Neutrophil (primary cell): Measurements from ENCODE around the gene GPR153.

Experiments used
- H3K27ac ChIP-seq: fragments of 200-600 bp; sonication (generic); 2 replicates; pipeline ENCODE4 v1.5.1; 2016; ENCODE audit warnings: mild to moderate bottlenecking, moderate library complexity
- H3K27me3 ChIP-seq: fragments of 200-600 bp; sonication (generic); 2 replicates; pipeline ENCODE4 v1.6.0; 2016; ENCODE audit warnings: mild to moderate bottlenecking
- H3K36me3 ChIP-seq: fragments of 200-600 bp; sonication (generic); 2 replicates; pipeline ENCODE4 v1.5.1; 2017
- H3K4me1 ChIP-seq, 2 experiments: fragments of 200-600 bp in 1 of 2; sonication (generic) in 1 of 2; 1 replicate in 1 of 2; 2 replicates in 1 of 2; pipeline versions ENCODE4 v1.5.1 to v1.6.1; 2013 to 2016; ENCODE audit warnings: low read depth in 1 of 2, low read length in 1 of 2, mild to moderate bottlenecking in 1 of 2, moderate library complexity in 1 of 2; ENCODE audit not compliant: control insufficient read depth in 1 of 2, insufficient read depth in 1 of 2
- H3K4me3 ChIP-seq, 2 experiments: fragments of 200-600 bp in 1 of 2; sonication (generic) in 1 of 2; 1 replicate in 1 of 2; 2 replicates in 1 of 2; pipeline ENCODE4 v1.5.1; 2013 to 2016; ENCODE audit warnings: low read depth in 1 of 2, low read length in 1 of 2, mild to moderate bottlenecking in 1 of 2, moderate library complexity in 1 of 2
- H3K9me3 ChIP-seq: fragments of 200-600 bp; sonication (generic); 2 replicates; pipeline ENCODE4 v1.5.1; 2016
- TF ChIP-seq, protein P1 (sequence below): fragments of 200-600 bp; sonication (generic); IDR thresholded peaks from 2 replicates; pipeline ENCODE4 v1.5.1; 2016; ENCODE audit warnings: antibody characterized with exemption

GPR153 gene

DNA sequence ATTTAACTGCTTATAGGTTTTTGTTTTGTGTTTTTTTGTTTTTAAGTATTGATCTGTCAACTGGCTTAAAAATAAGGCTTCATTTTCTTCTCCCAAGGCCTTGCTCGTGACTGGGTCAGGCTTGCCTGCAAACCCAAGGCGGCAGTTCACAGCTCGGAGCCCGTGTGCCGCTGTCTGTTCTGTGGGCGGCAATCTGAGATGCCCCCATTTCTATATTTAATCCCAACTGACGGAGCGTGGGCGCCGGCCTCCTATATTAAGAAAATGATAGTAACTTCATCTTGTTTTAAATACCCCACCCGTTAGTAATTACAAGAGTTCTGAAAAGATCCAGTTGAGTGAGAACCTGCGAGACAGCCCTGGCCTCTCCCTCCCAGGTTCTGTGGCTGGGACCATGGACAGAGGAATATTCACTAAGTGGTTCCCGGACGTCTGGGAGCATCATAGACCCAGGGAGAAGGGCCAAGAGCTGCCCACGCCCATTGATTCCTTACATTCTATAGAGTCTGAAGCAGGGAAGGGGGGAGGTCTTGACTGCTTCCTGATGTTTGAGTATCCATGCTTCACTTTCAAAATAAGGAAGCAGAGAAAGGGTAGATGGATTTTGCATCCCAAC, 42.6 kb upstream of the GPR153 start:
- H3K36me3 ChIP-seq: no peaks in the 10 kb centered on the region
- no peaks in the 10 kb centered on the region for H3K4me1 ChIP-seq
- no peak overlapping the region for H3K27ac ChIP-seq

DNA sequence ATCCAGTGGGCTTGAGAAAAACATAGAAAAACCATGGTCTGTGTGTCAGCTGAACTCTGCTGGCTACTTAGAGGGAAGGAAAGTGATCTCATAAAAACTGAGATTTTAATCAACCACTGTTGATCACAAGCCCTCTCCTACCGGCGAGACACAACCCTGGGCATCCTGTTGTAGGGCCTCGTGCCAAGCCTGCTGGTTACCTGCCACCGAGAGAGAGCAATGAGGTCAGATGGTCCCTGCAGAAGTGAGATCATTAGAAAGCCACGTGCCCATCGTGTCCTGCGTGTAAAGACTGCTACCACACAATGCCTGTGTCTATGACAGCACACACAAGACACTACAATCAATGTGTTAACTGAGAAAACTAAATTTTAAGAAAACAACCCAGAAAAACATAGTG, 41.7 kb upstream of the GPR153 start:
- Histone ChIP-seq H3K36me3 (no peaks in the 10 kb centered on the region), H3K4me3 (no peak overlapping the region), H3K9me3 (no peaks in the 10 kb centered on the region), H3K27me3 (no peaks in the 10 kb centered on the region), H3K27ac (no peak overlapping the region), H3K4me1 (no peaks in the 10 kb centered on the region)
- TF ChIP-seq, protein P1, sequence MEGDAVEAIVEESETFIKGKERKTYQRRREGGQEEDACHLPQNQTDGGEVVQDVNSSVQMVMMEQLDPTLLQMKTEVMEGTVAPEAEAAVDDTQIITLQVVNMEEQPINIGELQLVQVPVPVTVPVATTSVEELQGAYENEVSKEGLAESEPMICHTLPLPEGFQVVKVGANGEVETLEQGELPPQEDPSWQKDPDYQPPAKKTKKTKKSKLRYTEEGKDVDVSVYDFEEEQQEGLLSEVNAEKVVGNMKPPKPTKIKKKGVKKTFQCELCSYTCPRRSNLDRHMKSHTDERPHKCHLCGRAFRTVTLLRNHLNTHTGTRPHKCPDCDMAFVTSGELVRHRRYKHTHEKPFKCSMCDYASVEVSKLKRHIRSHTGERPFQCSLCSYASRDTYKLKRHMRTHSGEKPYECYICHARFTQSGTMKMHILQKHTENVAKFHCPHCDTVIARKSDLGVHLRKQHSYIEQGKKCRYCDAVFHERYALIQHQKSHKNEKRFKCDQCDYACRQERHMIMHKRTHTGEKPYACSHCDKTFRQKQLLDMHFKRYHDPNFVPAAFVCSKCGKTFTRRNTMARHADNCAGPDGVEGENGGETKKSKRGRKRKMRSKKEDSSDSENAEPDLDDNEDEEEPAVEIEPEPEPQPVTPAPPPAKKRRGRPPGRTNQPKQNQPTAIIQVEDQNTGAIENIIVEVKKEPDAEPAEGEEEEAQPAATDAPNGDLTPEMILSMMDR: no peak

More for the DNA sequence above, 42.6 kb upstream of the GPR153 start:
- TF ChIP-seq, protein P1: no peak
- H3K4me3 ChIP-seq: no peak overlapping the region
- no peaks in the 10 kb centered on the region for H3K9me3 ChIP-seq
- no peaks in the 10 kb centered on the region for H3K27me3 ChIP-seq

DNA sequence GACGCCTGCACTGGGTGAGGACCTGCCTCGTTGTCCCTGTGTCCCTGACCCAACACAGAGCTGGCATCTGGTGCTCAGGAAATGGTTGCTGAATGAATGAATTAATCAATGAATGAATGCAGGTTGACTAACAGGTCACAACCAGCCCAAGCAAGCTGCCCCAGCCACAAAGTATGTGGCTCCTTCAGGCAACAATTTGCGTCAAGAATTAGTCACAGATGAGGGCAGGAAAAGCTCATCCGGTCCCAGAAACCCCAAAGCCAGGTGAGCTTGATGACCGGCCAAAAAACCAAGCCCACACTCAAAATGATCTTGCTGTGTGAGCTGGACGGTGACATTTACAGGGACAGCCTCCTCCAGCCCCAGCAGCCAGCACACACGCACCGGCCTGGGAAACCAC, 40.6 kb upstream of the GPR153 start:
- Histone ChIP-seq H3K9me3 (no peaks in the 10 kb centered on the region), H3K4me3 (no peak overlapping the region), H3K36me3 (no peaks in the 10 kb centered on the region), H3K27ac (no peak overlapping the region), H3K4me1 (no peaks in the 10 kb centered on the region), H3K27me3 (no peaks in the 10 kb centered on the region)
- TF ChIP-seq, protein P1: no peak

DNA sequence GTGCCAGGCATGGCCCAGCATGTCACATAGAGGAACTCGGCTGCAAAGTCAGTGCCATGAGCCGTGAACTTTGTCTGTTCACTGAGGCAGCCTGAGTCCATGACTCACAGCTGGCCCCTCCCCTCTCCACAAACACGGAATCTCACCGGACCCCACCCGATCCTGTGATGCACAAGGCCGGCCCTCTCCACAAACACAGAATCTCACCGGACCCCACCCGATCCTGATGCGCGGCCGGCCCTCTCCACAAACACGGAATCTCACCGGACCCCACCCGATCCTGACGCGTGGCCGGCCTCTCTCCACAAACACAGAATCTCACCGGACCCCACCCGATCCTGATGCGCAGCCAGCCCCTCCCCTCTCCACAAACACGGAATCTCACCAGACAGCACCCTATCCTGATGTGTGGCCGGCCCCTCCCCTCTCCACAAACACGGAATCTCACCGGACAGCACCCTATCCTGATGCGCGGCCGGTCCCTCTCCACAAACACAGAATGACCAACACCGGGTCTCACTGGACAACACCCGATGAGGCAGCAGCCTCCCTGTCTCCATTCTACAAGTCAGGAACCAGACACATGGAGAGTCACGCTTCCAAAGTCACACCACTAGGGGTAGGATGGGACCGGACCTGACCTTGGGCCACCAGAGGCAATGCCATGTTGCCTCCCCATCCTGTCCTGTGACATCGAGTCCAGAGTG, 39.6 kb upstream of the GPR153 start:
- Histone ChIP-seq H3K4me1 (no peaks in the 10 kb centered on the region), H3K27me3 (no peaks in the 10 kb centered on the region), H3K36me3 (no peaks in the 10 kb centered on the region), H3K9me3 (no peaks in the 10 kb centered on the region), H3K4me3 (no peak overlapping the region), H3K27ac (no peak overlapping the region)
- TF ChIP-seq, protein P1: no peak

DNA sequence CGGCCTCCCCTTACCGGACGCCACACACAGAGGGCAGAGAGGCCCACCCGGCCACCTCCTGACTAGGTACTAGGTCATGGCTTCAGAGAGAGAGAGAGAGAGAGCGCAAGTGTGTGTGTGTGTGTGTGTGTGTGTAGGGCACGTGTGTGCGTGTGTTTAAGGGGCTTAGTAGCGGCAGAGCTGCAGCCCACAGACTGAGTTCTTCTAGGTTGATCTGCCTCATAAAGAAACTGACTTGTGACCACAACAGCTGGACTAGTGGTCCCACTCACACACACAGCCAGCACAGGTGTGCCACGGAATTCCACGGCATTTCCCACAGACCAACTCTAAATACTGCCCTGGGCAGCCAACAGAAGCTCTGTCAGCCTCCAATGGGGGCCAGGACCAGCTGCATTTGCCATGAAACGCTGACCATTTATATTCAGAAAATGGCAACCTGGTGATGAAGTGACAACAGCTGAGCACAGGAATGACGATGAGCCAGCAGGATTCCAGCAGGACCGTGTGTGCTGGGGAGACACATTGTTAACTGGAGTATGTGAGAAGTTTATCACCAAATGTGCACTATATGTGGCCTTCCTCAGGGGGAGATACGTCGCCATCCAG, 38.8 kb upstream of the GPR153 start:
- H3K27ac ChIP-seq: no peak overlapping the region
- H3K4me1 ChIP-seq: no peaks in the 10 kb centered on the region
- H3K27me3 ChIP-seq: no peaks in the 10 kb centered on the region
- no peaks in the 10 kb centered on the region for H3K9me3 ChIP-seq
- no peaks in the 10 kb centered on the region for H3K36me3 ChIP-seq
- no peak overlapping the region for H3K4me3 ChIP-seq
- TF ChIP-seq, protein P1: no peak
